ENCODE measurements around the gene LOXL1.

- TF ChIP-seq, protein P1, sequence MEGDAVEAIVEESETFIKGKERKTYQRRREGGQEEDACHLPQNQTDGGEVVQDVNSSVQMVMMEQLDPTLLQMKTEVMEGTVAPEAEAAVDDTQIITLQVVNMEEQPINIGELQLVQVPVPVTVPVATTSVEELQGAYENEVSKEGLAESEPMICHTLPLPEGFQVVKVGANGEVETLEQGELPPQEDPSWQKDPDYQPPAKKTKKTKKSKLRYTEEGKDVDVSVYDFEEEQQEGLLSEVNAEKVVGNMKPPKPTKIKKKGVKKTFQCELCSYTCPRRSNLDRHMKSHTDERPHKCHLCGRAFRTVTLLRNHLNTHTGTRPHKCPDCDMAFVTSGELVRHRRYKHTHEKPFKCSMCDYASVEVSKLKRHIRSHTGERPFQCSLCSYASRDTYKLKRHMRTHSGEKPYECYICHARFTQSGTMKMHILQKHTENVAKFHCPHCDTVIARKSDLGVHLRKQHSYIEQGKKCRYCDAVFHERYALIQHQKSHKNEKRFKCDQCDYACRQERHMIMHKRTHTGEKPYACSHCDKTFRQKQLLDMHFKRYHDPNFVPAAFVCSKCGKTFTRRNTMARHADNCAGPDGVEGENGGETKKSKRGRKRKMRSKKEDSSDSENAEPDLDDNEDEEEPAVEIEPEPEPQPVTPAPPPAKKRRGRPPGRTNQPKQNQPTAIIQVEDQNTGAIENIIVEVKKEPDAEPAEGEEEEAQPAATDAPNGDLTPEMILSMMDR (IDR thresholded peaks at IDR 0.05) = no peak
- TF ChIP-seq POLR2A (IDR thresholded peaks at IDR 0.05) = no peak
Observed at GRCh38 chr15:73930371-73930770, 4.1 kb downstream of the LOXL1 start.

Measured in testis (tissue), 2 donors.